SK-N-SH (cell line): Measurements from ENCODE around the gene SLC8A2. TPM values are rescaled to one million over a fixed set of nuclear protein-coding genes. Genes with fewer than 3 reads are reported as not detected.
A peak's percentile ranks its signal among the peaks of the same experiment; 100 is the strongest.

Source experiments
- CTCF ChIP-seq: fragments of 200-600 bp; sonication (generic); IDR thresholded peaks from 2 replicates; pipeline ENCODE4 v1.6.1; 2017; ENCODE audit warnings: antibody characterized with exemption, mild to moderate bottlenecking, moderate library complexity
- EP300 ChIP-seq, 2 experiments: IDR thresholded peaks; 2 replicates each; pipeline versions ENCODE4 v1.4.0 to v1.6.1; 2012; ENCODE audit warnings: borderline replicate concordance in 1 of 2, low read depth in 1 of 2, low read length in 1 of 2
- FOSL2 ChIP-seq: IDR thresholded peaks from 2 replicates; pipeline ENCODE4 v1.4.0; 2012; ENCODE audit warnings: low read depth, mild to moderate bottlenecking, moderate library complexity, borderline replicate concordance
- FOXM1 ChIP-seq: IDR thresholded peaks from 2 replicates; pipeline ENCODE4 v1.4.0; 2012; ENCODE audit warnings: low read depth, mild to moderate bottlenecking
- GABPA ChIP-seq: IDR thresholded peaks from 2 replicates; pipeline ENCODE4 v1.4.0; 2012; ENCODE audit warnings: low read depth, mild to moderate bottlenecking
- MAX ChIP-seq: IDR thresholded peaks from 2 replicates; pipeline ENCODE4 v1.4.0; 2012; ENCODE audit warnings: low read depth
- MEF2A ChIP-seq: IDR thresholded peaks from 2 replicates; pipeline ENCODE4 v1.4.0; 2012; ENCODE audit warnings: low read depth, borderline replicate concordance
- MXI1 ChIP-seq: IDR thresholded peaks from 2 replicates; pipeline ENCODE4 v1.6.1; 2012; ENCODE audit warnings: mild to moderate bottlenecking, low read depth, low read length, improper control_type of control experiment
- NFIC ChIP-seq: IDR thresholded peaks from 2 replicates; pipeline ENCODE4 v1.4.0; 2012; ENCODE audit warnings: borderline replicate concordance
- NRF1 ChIP-seq: IDR thresholded peaks from 2 replicates; pipeline ENCODE4 v1.6.1; 2012; ENCODE audit warnings: low read depth, mild to moderate bottlenecking, low read length
- RCOR1 ChIP-seq: fragments of 150-350 bp; IDR thresholded peaks from 2 replicates; pipeline ENCODE4 v1.6.1; 2017; ENCODE audit warnings: antibody characterized with exemption, low read length
- REST ChIP-seq: IDR thresholded peaks from 2 replicates; pipeline ENCODE4 v1.6.1; 2012; ENCODE audit warnings: mild to moderate bottlenecking, low read depth, low read length, moderate library complexity
- RFX5 ChIP-seq: IDR thresholded peaks from 2 replicates; pipeline ENCODE4 v1.6.1; 2012; ENCODE audit warnings: mild to moderate bottlenecking, improper control_type of control experiment, low read length
- SMC3 ChIP-seq: IDR thresholded peaks from 2 replicates; pipeline ENCODE4 v1.6.1; 2012; ENCODE audit warnings: low read depth, low read length, improper control_type of control experiment
- TCF12 ChIP-seq: IDR thresholded peaks from 2 replicates; pipeline ENCODE4 v1.4.0; 2012
- polyA plus RNA-seq, 3 experiments: library from polyadenylated mRNA; depleted of rRNA; stranded (reverse); fragments of >200 nt; gene quantifications; 2 replicates each; pipeline ENCODE4 v1.2.3, GENCODE V29; 2012
- TF ChIP-seq, protein P1 (sequence below): fragments of 150-350 bp; IDR thresholded peaks from 2 replicates; pipeline ENCODE4 v1.6.1; 2016; ENCODE audit warnings: mild to moderate bottlenecking, low read depth, low read length

SLC8A2 gene
- polyA plus RNA-seq, 1 of the 3 experiments (the other 2 are of a cell fraction): 0.58 TPM

GRCh38 chr19:47436712-47437401 is 34.8 kb downstream of the SLC8A2 start (continued):
- TF ChIP-seq MEF2A (no peak), MXI1 (peak; percentile 63; the same call in 1 of the 2 replicates), GABPA (no peak), REST (0 out of 2 replicates have a peak, but pooled peaks have one; percentile 31), MAX (no peak), FOXM1 (no peak), CTCF (peak; percentile 86), RCOR1 (0 out of 2 replicates have a peak, but pooled peaks have one; percentile 11), RFX5 (no peak), EP300 (IDR thresholded peaks at IDR 0.05; ENCODE audit: borderline replicate concordance in 1 of 2, low read depth in 1 of 2, low read length in 1 of 2) (no peak), NFIC (no peak), SMC3 (peak; percentile 96), FOSL2 (no peak), NRF1 (0 out of 2 replicates have a peak, but pooled peaks have one; percentile 38), TCF12 (no peak)
- TF ChIP-seq, protein P1, sequence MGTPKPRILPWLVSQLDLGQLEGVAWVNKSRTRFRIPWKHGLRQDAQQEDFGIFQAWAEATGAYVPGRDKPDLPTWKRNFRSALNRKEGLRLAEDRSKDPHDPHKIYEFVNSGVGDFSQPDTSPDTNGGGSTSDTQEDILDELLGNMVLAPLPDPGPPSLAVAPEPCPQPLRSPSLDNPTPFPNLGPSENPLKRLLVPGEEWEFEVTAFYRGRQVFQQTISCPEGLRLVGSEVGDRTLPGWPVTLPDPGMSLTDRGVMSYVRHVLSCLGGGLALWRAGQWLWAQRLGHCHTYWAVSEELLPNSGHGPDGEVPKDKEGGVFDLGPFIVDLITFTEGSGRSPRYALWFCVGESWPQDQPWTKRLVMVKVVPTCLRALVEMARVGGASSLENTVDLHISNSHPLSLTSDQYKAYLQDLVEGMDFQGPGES: no peak
